KBM-7 (cell line): ENCODE measurements around the gene TSPAN9.

Experiments used
- DNase-seq: peaks from one replicate; pipeline ENCODE4 v3.0.0-alpha.2; 2015
- in situ Hi-C: fragments of 300-500 bp; cut with MboI; formaldehyde crosslinking; loops from 2 replicates; pipeline ENCODE4 v1.14.3; 2020; ENCODE audit warnings: low sequenced_read_pairs, low pct_unique_long_range_greater_than_20kb, mixed read lengths

Gene TSPAN9

DNA sequence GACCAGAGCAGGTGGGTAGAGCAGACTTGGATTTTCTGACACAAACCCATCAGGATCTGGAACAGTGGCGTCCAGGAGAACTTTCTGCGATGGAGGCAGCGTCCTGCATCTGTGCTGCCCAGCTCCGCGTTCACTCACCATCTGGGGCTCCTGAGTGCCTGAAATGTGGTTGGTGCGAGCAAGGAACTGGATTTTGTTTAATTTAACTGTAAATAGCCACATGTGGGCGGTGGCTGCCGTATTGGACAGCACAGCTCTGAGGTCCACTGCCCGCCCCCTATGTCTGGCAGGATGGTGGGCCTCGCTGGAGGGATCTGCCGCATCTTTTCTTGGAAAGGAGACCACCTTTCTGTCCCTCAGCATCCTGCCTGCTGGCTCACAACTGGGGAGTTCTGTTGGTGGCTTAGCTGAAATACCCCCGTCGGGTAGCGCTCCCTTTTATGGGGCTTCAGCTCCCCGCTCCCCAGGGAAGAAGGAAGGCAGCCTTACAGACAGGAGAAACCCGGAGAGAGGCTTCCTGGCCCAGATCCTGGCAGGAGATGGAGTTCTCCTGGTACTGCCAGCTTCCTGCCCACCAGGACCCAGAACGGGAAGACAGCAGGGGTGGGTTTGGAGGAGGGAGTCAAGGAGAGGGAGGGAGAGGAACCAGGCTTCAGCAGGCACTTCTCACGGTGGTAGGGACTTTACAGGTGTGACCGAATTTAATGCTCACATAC is 228.9 kb downstream of the TSPAN9 start:
- DNase-seq = no peak
- in situ Hi-C loops = loop anchor here (25.0 kb wide), 1 partner anchor 481 kb away; no protein-coding TSS in a partner anchor

DNA sequence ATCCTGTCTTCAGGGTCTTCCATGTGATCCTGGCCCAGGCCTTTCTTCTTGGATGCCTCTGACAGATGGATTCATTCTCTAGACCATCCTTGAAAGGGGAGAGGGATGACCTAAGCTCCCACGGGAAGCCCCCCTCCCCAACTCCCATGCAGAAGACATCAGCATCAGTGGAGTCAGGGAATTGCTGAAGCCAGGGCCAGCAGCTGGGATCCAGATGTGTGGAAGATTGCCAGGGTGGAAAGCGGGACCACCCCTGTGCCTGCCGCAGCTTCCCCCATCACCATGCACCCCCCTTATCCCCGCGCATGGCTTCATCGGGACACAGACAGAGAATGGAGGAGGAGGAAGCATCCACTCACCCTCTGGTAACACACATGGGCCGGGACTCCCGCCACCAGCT is 230.2 kb downstream of the TSPAN9 start:
- in situ Hi-C loops = loop anchor here (25.0 kb wide), 1 partner anchor 480 kb away; no protein-coding TSS in a partner anchor

GRCh38 chr12:3308063-3308462 is 230.9 kb downstream of the TSPAN9 start:
- no peak for DNase-seq
- in situ Hi-C loops = loop anchor here (25.0 kb wide), 1 partner anchor 479 kb away; no protein-coding TSS in a partner anchor

More for the DNA sequence above, 230.2 kb downstream of the TSPAN9 start:
- no peak for DNase-seq

DNA sequence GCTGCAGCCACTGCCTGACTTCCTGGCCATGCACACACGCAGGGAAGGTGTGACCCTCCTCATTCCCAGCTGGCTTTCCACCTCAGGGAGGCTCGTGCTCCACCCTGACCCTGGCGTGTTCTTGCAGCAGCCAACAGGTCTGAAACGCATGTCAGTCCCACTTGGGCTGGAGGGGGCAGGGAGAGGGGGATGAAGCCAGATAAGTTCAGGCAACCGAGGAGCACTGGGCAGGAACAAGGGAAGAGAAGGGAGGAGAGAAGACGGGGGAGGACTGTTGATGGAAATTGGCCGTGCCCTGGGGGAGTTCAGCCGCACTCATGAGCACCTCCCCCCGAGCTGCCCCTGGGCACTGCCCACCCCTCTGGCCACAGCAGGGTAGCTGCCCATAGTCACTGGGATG is 231.4 kb downstream of the TSPAN9 start:
- in situ Hi-C loops = loop anchor here (25.0 kb wide), 1 partner anchor 479 kb away; no protein-coding TSS in a partner anchor

GRCh38 chr12:3309805-3310204 is 232.6 kb downstream of the TSPAN9 start:
- in situ Hi-C loops = loop anchor here (25.0 kb wide), 1 partner anchor 477 kb away; no protein-coding TSS in a partner anchor
- no peak for DNase-seq

More for the DNA sequence above, 231.4 kb downstream of the TSPAN9 start:
- DNase-seq = no peak

DNA sequence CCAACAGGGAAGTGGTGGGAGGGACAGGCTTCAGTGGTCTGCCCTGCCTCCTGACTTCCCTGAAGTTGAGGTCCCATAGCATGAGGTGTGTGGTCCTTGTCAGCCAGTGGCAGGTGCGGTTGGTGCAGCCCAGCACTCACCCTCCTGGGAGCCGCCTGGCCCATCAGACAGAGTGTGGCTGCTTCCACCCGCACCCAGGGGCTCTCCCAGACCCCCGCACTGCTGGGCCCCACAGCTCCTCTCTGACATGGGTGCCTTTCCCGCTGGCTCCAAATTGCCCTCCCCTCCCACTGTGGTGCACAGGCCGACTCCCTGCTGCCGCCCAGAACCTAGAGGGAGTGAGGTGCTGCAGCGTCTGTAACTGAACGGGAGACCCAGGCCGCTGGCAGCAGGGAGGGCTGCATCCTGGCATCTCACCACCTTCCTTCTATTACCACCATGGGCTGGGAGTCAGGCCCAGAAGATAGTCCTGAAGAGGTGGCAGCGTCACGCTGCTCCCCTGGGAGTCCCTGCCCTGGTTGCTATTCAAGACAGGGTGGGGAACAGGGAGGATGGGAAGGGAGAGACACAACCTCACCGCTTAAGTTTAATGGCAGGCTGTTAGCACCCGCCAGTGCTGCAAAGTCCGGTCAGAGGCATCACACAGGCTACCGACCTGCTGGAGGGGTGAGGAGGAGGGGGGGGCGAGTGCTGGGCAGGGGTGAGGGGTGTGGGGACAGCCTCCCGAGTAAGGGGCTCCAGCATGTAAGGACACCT is 233.3 kb downstream of the TSPAN9 start:
- in situ Hi-C loops = loop anchor here (25.0 kb wide), 1 partner anchor 477 kb away; no protein-coding TSS in a partner anchor
- DNase-seq = no peak

GRCh38 chr12:3311027-3311402 is 233.8 kb downstream of the TSPAN9 start:
- in situ Hi-C loops = loop anchor here (25.0 kb wide), 1 partner anchor 476 kb away; no protein-coding TSS in a partner anchor
- no peak for DNase-seq

DNA sequence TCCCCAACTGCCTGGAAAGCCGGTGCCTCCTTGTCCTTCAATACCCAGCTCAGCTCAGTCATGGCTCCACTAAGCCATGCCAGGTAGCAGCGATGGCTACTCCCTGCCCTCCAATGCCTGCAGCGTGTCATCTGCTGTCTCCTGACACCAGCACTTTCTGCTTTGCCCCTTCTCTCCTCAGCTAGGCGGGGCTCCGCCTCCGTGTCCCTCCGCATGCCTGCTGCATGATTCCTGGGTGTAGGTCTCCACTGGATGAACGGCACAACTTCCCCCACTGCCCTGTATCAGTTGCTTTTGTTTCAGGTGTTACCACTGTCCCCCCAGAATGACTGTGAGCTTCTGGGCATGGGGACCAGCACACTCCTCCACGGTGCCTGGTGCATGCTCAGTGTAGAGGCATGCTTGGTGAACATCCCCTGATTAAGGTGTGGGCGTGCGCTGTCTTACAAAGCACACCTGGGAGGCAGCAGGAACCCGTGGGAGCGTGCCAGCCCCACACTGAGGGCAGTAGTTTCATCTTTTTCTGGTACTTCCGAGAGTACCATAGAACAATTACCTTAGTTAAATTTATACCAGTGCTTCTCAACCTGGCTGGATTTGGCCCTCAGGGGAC is 234.4 kb downstream of the TSPAN9 start:
- DNase-seq = no peak
- in situ Hi-C loops = loop anchor here (25.0 kb wide), 1 partner anchor 476 kb away; no protein-coding TSS in a partner anchor

GRCh38 chr12:3313066-3313465 is 235.9 kb downstream of the TSPAN9 start:
- no peak for DNase-seq
- in situ Hi-C loops = loop anchor here (25.0 kb wide), 1 partner anchor 474 kb away; no protein-coding TSS in a partner anchor

DNA sequence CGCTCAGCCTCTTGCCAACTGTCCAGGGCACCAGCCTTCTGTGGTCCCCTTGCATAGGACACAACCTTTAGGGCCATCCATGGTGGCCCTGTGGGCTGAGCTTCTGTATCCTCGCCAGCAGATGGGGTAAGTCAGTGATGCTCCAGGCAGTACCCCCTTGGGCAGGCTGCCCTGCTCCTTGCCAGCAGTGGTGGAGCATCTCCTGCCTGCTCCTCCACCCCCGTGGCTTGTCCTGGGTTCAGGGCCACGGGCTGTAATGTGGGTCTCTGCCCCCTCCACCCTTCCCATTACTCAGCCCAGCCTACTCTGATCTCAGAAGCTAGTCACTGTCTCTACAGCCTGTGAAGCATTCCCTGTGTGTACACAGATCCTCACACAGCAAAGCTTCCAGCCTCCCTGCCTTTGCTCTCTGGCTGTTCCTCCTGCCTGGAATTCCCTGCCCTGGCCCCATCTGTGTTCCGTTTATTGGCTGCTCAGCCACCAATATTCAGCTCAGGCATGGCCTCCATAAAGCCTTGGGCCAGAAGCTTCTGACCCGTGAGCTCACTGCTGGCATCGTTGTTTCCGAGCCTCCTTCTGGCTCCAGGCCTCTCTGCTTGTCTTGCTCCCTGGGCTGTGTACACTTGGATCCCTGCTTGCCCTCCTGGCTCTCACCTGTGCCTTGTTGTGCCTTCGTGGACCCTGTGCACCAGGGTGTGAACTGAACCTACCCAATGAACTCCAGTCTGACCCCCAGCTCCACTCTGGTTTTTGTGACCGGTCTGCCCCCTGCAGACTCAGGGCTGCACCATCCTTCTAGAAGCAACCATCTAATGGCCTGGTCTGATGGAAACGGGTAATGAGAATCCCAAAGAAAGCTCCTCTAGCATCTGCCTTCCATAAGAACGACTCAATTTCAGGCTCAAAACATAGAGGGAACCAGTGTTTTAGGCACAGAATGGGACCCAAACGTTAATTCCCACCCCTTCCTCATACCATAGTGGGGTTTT is 236.8 kb downstream of the TSPAN9 start:
- in situ Hi-C loops = loop anchor here (25.0 kb wide), 1 partner anchor 473 kb away; no protein-coding TSS in a partner anchor

GRCh38 chr12:3315201-3315661 is 238.1 kb downstream of the TSPAN9 start:
- in situ Hi-C loops = loop anchor here (25.0 kb wide), 1 partner anchor 472 kb away; no protein-coding TSS in a partner anchor
- no peak for DNase-seq

More for the DNA sequence above, 236.8 kb downstream of the TSPAN9 start:
- DNase-seq = peak; percentile 7

DNA sequence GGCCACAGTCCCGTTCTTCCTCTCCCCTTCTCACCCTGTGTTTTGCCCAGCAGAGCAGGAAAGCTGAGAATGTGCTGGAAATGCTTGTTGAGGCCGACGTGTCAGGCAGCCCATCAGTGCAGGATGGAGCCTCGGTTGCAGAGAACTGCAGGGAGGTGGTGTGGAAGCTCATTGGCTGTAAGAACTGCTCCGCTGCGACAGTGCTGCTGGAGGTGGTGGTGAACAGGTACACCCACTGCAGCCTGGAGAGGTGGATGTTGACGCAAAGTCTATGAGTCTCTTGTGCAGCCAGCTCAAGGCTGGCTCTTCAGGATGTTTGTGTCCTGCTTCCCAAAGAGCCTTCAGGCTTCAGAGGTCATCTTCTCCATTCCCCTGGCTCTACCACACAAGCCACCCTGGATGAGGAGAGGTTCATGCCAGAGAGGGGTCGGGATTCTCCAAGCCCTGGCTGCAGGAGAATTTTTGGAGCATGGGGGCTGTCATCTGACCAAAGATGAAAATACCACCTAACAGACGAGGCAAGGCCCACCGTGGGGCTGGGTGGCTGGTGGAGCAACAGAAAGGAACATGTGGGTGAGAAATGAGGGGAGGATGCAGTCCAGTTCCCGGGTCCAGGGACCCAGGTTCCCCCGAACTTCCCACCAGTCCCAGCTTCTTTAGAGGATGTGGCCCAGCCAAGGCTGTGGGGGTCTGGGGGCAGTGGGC is 239.7 kb downstream of the TSPAN9 start:
- in situ Hi-C loops = loop anchor here (25.0 kb wide), 1 partner anchor 470 kb away; no protein-coding TSS in a partner anchor
- no peak for DNase-seq

DNA sequence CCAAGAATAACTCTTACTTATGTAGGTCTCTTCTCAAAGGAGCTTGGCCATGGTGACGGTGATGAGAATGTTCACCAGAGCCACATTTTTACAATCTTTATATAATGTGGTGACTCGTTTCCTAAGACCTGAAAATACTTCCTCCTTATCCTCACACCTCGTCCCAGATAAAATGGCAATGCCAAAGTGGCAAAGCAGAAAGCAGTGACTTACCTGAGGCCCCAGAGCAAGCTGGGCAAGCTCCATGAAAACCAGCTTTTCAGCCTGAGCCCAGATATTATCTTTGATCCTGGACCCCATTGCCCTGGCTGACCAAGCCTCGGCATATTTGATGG is 240.3 kb downstream of the TSPAN9 start:
- in situ Hi-C loops = loop anchor here (25.0 kb wide), 1 partner anchor 470 kb away; no protein-coding TSS in a partner anchor

DNA sequence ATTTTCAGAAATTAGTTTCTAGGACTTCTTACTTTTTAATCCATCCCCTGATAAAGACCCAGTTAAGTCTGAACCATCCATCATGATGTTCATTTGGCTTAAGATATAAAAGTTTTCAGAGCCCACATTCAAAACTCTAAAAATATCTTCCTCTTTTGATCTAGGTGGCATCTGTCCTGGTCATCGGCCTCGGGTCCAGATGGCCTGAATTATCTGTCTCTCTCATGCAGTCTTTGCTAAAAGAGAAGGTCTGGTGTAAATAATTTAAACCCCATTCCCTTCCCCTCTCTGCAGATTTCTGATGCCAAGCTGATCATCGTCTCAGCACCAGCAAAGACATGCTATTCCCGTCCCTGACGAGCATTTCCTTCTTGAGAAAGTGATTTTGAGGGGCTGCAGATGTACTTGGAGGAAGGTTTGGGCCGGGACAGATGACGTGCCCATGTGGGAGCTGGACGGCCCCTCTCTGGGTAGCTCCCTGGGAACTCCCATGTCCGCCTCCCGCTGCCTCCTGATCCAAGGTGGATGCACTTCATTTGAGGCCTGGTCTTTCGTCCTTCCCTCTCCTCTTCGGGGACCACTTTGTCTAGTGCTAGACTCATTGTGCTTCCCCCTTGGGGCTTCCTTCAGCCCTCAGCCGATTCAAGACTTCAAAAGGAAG is 240.8 kb downstream of the TSPAN9 start:
- in situ Hi-C loops = loop anchor here (25.0 kb wide), 1 partner anchor 469 kb away; no protein-coding TSS in a partner anchor
- DNase-seq = no peak

More for the DNA sequence above, 240.3 kb downstream of the TSPAN9 start:
- DNase-seq = no peak

GRCh38 chr12:3319723-3320492 is 242.7 kb downstream of the TSPAN9 start:
- DNase-seq = no peak
- in situ Hi-C loops = loop anchor here (25.0 kb wide), 1 partner anchor 467 kb away; no protein-coding TSS in a partner anchor

DNA sequence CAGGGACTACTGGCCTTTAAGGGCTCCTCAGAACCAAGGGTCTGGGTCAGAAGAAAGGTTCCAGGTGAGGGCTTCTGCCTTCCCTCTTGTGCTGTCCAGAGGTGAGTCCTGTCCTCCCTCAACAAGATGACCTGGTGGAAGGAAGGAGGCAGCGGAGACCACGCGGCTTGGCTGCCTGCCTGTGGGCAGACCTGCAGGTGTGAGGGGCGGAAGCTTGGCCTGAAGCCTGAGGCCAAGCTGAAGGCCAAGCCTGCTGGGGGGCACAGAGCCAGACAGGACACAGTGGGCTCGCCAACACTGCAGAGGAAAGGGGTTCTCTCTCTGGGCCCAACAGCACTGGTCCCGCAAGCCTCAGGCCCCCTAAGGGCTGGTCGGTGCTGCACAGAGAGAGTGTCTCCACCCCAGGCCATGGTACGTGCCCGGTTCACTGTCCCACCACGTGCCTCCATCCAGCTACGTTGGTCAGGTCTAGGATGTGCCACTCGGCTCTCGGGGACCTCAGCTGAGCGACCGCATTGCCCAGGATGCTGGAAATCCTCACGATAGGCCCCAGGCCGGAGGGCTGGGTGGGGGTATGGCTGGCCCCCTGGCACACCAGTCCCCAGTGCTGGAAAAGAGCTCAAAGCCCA is 243.8 kb downstream of the TSPAN9 start:
- in situ Hi-C loops = loop anchor here (25.0 kb wide), 1 partner anchor 466 kb away; no protein-coding TSS in a partner anchor
- no peak for DNase-seq
